GM23248 (cell line): ENCODE results near the gene HOXA6.

Source experiments
- EZH2 ChIP-seq: fragments of 200-600 bp; sonication (generic); IDR thresholded peaks from 2 replicates; pipeline ENCODE4 v1.6.1; 2018; ENCODE audit warnings: antibody characterized with exemption, mild to moderate bottlenecking; ENCODE audit not compliant: insufficient read depth, poor library complexity, severe bottlenecking
- EZH2phosphoT487 ChIP-seq: fragments of 200-600 bp; sonication (generic); IDR thresholded peaks from 2 replicates; pipeline ENCODE4 v1.6.1; 2018; ENCODE audit warnings: antibody characterized with exemption, moderate library complexity, mild to moderate bottlenecking, low read depth; ENCODE audit not compliant: insufficient read depth

GRCh38 chr7:27192546-27193334, 45.2 kb upstream of the HOXA6 start:
- TF ChIP-seq EZH2 (no peak), EZH2phosphoT487 (no peak)
